Tibial nerve (tissue), 4 donors: Measurements from ENCODE around the gene PIK3C3. TPM values are rescaled to one million over a fixed set of nuclear protein-coding genes. Genes with fewer than 3 reads are reported as not detected.

ENCODE experiments used
- DNase-seq, 2 donors: peaks; one replicate each; pipeline ENCODE4 v3.0.0-alpha.2; 2019; ENCODE audit warnings: low spot score in 2 of 2
- H3K27ac ChIP-seq, 4 donors: fragments of 200-600 bp; sonication (generic) in 3 of 4; one replicate each; pipeline ENCODE4 v1.5.1; 2017 to 2019; ENCODE audit warnings: mild to moderate bottlenecking in 1 of 4
- H3K27me3 ChIP-seq, 2 donors: fragments of 200-600 bp; sonication (generic) in 1 of 2; one replicate each; pipeline versions ENCODE4 v1.5.1 to v1.6.0; 2017 to 2019
- H3K36me3 ChIP-seq, 3 donors: fragments of 200-600 bp; sonication (generic); one replicate each; pipeline ENCODE4 v1.5.1; 2018 to 2019
- H3K4me1 ChIP-seq, 4 donors: fragments of 200-600 bp; sonication (generic) in 3 of 4; one replicate each; pipeline ENCODE4 v1.5.1; 2017 to 2019
- H3K4me3 ChIP-seq, 4 donors: fragments of 200-600 bp; sonication (generic) in 3 of 4; one replicate each; pipeline ENCODE4 v1.5.1; 2017 to 2019; ENCODE audit warnings: mild to moderate bottlenecking in 1 of 4, moderate library complexity in 1 of 4
- H3K9me3 ChIP-seq, 4 donors: fragments of 200-600 bp; sonication (generic) in 3 of 4; one replicate each; pipeline ENCODE4 v1.5.1; 2017 to 2019
- CTCF ChIP-seq, 5 experiments: fragments of 200-600 bp in 3 of 5; fragments of 450-650 bp in 2 of 5; sonication (generic) in 3 of 5; IDR thresholded peaks; one replicate each; pipeline ENCODE4 v1.5.1; 2016 to 2019; ENCODE audit warnings: antibody characterized with exemption in 5 of 5, mild to moderate bottlenecking in 3 of 5, moderate library complexity in 2 of 5
- EP300 ChIP-seq, 2 donors: sonication (generic); formaldehyde crosslinking; IDR thresholded peaks; one replicate each; pipeline ENCODE4 v1.6.1; 2017; ENCODE audit warnings: antibody characterized with exemption in 2 of 2, mild to moderate bottlenecking in 1 of 2
- POLR2A ChIP-seq, 2 donors: fragments of 450-650 bp; IDR thresholded peaks; one replicate each; pipeline ENCODE4 v1.6.1; 2017; ENCODE audit warnings: antibody characterized with exemption in 2 of 2, mild to moderate bottlenecking in 2 of 2, moderate library complexity in 2 of 2
- WGBS, 2 donors: methylation state at CpG; one replicate each; pipeline ENCODE4 v1.1.5; 2018; 5-methylcytosine and 5-hydroxymethylcytosine counted together
- total RNA-seq, 4 donors: library from RNA; depleted of rRNA; stranded (reverse); fragments of >200 nt; gene quantifications; one replicate each; pipeline ENCODE4 v1.1.0, GENCODE V29; 2016

The PIK3C3 gene
- total RNA-seq, 4 donors from 2014 or later, result 46.7 to 87.7 (median 52.5) TPM

DNA sequence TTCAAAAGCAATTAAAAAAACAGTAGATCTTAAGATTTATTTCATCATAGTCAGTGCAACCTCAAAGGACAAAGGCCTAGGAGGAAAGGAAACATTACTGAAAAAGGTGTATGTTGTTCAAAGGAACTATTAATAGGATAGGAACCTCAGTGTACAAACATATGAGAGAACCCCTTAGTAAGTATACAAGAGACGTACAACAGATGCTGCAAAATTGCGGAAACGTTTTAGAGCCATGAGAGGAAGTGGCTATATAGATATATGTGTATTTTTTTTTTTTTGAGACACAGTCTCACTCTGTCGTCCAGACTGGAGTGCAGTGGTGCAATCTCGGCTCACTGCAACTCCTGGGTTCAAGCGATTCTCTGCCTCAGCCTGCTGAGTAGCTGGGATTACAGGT lies 22.2 kb downstream of the PIK3C3 start:
- 93 to 94% methylated on average over 6 of the region's 6 CpGs for WGBS, 2 donors

DNA sequence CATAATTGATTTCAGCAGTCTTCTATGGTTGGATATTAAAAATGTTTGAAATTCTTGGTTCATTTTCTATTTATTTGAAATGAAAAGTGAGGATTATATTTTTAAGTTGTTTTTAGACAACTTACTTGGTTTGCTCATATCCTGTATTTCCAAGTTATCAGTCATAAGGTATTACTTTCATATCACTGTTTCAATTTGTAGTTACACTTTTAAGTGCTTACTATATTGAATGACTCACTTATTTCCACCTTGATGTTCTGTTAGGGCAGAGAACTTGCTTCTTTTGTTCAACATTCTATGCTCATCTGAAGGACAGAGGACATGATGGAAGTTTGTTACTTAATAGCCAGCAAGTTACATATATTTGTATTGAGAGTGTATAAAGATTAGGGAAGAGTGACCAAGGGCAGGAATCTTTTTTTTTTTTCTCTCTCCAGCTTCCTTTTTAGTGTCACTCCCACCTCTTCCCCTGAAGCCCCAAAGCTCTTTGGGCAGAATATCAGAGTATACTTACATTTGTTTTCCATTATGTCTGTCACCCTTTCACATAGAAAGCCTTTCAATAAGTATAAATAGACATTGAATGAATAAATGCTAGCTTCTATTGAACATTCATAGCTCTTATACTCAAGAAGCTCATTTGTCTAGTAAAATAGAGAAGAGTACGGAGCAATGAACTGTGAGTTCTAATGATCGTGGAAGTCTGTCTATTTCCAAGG lies 28.1 kb downstream of the PIK3C3 start:
- H3K9me3 ChIP-seq, result no peaks in the 10 kb centered on the region
- WGBS, 2 donors, result 68% methylated on average over 2 of the region's 2 CpGs
- H3K4me3 ChIP-seq, result no peak overlapping the region
- TF ChIP-seq CTCF (IDR thresholded peaks at IDR 0.05), result no peak
- H3K27ac ChIP-seq, result no peak overlapping the region
- peaks cover 0 to 14% (median 0%) of the 10 kb centered on the region in 3 donors for H3K36me3 ChIP-seq
- H3K4me1 ChIP-seq, result peaks cover 0 to 6% (median 0%) of the 10 kb centered on the region in 4 donors
- no peaks in the 10 kb centered on the region for H3K27me3 ChIP-seq
- no peak for DNase-seq

More for the DNA sequence above, 22.2 kb downstream of the PIK3C3 start:
- H3K9me3 ChIP-seq, result no peaks in the 10 kb centered on the region
- no peak overlapping the region for H3K27ac ChIP-seq
- no peaks in the 10 kb centered on the region for H3K27me3 ChIP-seq
- no peak overlapping the region for H3K4me3 ChIP-seq
- DNase-seq, result no peak
- no peaks in the 10 kb centered on the region for H3K4me1 ChIP-seq
- peaks cover 0 to 12% (median 0%) of the 10 kb centered on the region in 3 donors for H3K36me3 ChIP-seq
- TF ChIP-seq POLR2A (IDR thresholded peaks at IDR 0.05) (no peak), EP300 (IDR thresholded peaks at IDR 0.05) (no peak), CTCF (IDR thresholded peaks at IDR 0.05) (no peak)

DNA sequence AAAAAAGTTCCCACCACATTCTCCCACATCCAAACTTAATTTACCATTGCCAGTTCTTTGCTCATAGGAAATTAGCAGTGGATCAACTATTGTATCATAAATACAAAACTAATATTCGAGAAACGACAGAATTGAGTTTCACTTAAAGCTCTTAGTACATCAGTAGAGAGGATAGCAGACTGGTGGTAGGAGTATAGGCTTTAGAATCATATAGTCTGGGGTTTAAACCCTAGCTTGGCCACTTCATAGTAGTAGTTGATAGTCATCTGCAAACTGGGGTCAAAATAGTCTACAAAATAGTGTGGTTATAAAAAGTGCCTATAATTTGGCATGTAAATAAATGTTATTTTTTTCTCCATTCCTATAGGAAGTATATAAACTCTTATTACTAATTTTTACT lies 30.9 kb downstream of the PIK3C3 start:
- H3K27ac ChIP-seq, result no peak overlapping the region
- no peak for DNase-seq
- peaks cover 0 to 28% (median 0%) of the 10 kb centered on the region in 3 donors for H3K36me3 ChIP-seq
- no peak overlapping the region for H3K4me3 ChIP-seq
- no peak for TF ChIP-seq CTCF (IDR thresholded peaks at IDR 0.05)
- no peak for TF ChIP-seq POLR2A (IDR thresholded peaks at IDR 0.05)
- TF ChIP-seq EP300 (IDR thresholded peaks at IDR 0.05), result no peak
- no peaks in the 10 kb centered on the region for H3K27me3 ChIP-seq
- 95% methylated on average over 2 of the region's 2 CpGs for WGBS, 2 donors
- no peaks in the 10 kb centered on the region for H3K9me3 ChIP-seq
- peaks cover 0 to 6% (median 0%) of the 10 kb centered on the region in 4 donors for H3K4me1 ChIP-seq

DNA sequence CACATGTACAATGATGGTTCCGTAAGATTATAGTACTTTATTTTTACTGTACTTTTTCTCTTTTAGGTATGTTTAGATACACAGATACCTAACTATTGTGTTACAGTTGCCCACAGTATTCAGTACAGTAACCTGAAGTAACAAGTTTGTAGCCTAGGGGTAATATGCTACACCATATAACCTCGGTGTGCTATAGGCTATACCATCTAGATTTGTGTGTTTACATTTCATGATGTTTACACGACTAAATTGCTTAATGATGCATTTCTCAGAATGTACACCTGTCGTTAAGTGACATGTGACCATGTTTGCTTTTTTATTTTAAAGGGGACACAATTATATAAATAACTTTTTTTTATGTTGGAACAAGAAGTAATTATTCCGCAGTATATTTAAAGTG lies 34.5 kb downstream of the PIK3C3 start:
- Histone ChIP-seq H3K9me3 (no peaks in the 10 kb centered on the region), H3K27me3 (no peaks in the 10 kb centered on the region), H3K27ac (no peak overlapping the region), H3K36me3 (peaks cover 0 to 46% (median 0%) of the 10 kb centered on the region in 3 donors), H3K4me3 (no peak overlapping the region), H3K4me1 (no peaks in the 10 kb centered on the region)
- TF ChIP-seq EP300 (IDR thresholded peaks at IDR 0.05), result no peak
- no peak for TF ChIP-seq POLR2A (IDR thresholded peaks at IDR 0.05)
- no peak for TF ChIP-seq CTCF (IDR thresholded peaks at IDR 0.05)
- 92 to 93% methylated on average over 5 of the region's 5 CpGs for WGBS, 2 donors
- DNase-seq, result no peak

- 69 to 73% methylated on average over 2 of the region's 2 CpGs for WGBS, 2 donors
- peaks cover 0 to 55% (median 4%) of the 10 kb centered on the region in 3 donors for H3K36me3 ChIP-seq
- no peak overlapping the region for H3K4me3 ChIP-seq
- no peak for DNase-seq
- TF ChIP-seq CTCF (IDR thresholded peaks at IDR 0.05) (no peak), EP300 (IDR thresholded peaks at IDR 0.05) (no peak), POLR2A (IDR thresholded peaks at IDR 0.05) (no peak)
- H3K4me1 ChIP-seq, result no peaks in the 10 kb centered on the region
- H3K27me3 ChIP-seq, result no peaks in the 10 kb centered on the region
- no peak overlapping the region for H3K27ac ChIP-seq
- no peaks in the 10 kb centered on the region for H3K9me3 ChIP-seq
These were observed 37.0 kb downstream of the PIK3C3 start for GRCh38 chr18:41992066-41992465.
